Stimulated activated CD4-positive, alpha-beta T cell treated with anti-CD3 and anti-CD28 coated beads, Interleukin-4, amount 100 ng/mL, for 24 hours (primary cell): Measurements from ENCODE around the gene PYDC1.
"Not testable (repeated sequence)": the region's sequence is repeated elsewhere in the genome, so short reads cannot be mapped to it uniquely, and the experiment has no call there.

Source experiments
- DNase-seq: peaks from one replicate; pipeline ENCODE4 v3.0.0-alpha.2; 2020

PYDC1 gene

GRCh38 chr16:31216422-31217135 lies at the start of gene PYDC1:
Gene PYDC1 (minus strand): TSS chr16:31217135. CDS start chr16:31217028, 107 bp downstream.
- no peak for DNase-seq

- DNase-seq, result peak; percentile 78
Measured at GRCh38 chr16:31265329-31266245, 48.7 kb upstream of the PYDC1 start.

- DNase-seq, result no peak
Measured at GRCh38 chr16:31262084-31262483, 45.1 kb upstream of the PYDC1 start.

- DNase-seq, result no peak
Measured at GRCh38 chr16:31260136-31260931, 43.4 kb upstream of the PYDC1 start.

GRCh38 chr16:31258366-31258765 lies 41.4 kb upstream of the PYDC1 start:
- no peak for DNase-seq

- DNase-seq, result no peak
Measured at GRCh38 chr16:31256466-31256865, 39.5 kb upstream of the PYDC1 start.

- DNase-seq, result peak; percentile 24
Measured at GRCh38 chr16:31253642-31254045, 36.7 kb upstream of the PYDC1 start.

- no peak for DNase-seq
Measured at GRCh38 chr16:31251435-31251834, 34.5 kb upstream of the PYDC1 start.

GRCh38 chr16:31250782-31251384 lies 33.9 kb upstream of the PYDC1 start:
- no peak for DNase-seq

- no peak for DNase-seq
Measured at GRCh38 chr16:31248344-31248743, 31.4 kb upstream of the PYDC1 start.

GRCh38 chr16:31246296-31246695 lies 29.4 kb upstream of the PYDC1 start:
- no peak for DNase-seq

GRCh38 chr16:31245598-31245997 lies 28.7 kb upstream of the PYDC1 start:
- not testable (repeated sequence) for DNase-seq

GRCh38 chr16:31243734-31244670 lies 27.1 kb upstream of the PYDC1 start:
- no peak for DNase-seq

GRCh38 chr16:31242206-31242605 lies 25.3 kb upstream of the PYDC1 start:
- no peak for DNase-seq

- no peak for DNase-seq
Measured at GRCh38 chr16:31238041-31238440, 21.1 kb upstream of the PYDC1 start.

GRCh38 chr16:31229501-31229900 lies 12.6 kb upstream of the PYDC1 start:
- DNase-seq, result no peak

- DNase-seq, result no peak
Measured at GRCh38 chr16:31228206-31228605, 11.3 kb upstream of the PYDC1 start.

GRCh38 chr16:31225193-31225592 lies 8.3 kb upstream of the PYDC1 start:
- DNase-seq, result no peak

- no peak for DNase-seq
Measured at GRCh38 chr16:31224092-31224955, 7.4 kb upstream of the PYDC1 start.

- no peak for DNase-seq
Measured at GRCh38 chr16:31223044-31223443, 6.1 kb upstream of the PYDC1 start.
